Fibroblast of skin of back (primary cell): ENCODE measurements around the gene ARHGEF6. TPM values are rescaled to one million over a fixed set of nuclear protein-coding genes. Genes with fewer than 3 reads are reported as not detected.
"Not testable (repeated sequence)": the region's sequence is repeated elsewhere in the genome, so short reads cannot be mapped to it uniquely, and the experiment has no call there.

Experiments used
- DNase-seq: peaks from one replicate; pipeline ENCODE4 v3.0.0-alpha.2; 2013
- polyA plus RNA-seq, 2 experiments: library from polyadenylated mRNA; unstranded; fragments of 120-200 nt; gene quantifications; one replicate each; pipeline ENCODE4 v1.2.1, GENCODE V29; 2013; ENCODE audit not compliant: insufficient read length in 2 of 2

ARHGEF6 gene, protein sequence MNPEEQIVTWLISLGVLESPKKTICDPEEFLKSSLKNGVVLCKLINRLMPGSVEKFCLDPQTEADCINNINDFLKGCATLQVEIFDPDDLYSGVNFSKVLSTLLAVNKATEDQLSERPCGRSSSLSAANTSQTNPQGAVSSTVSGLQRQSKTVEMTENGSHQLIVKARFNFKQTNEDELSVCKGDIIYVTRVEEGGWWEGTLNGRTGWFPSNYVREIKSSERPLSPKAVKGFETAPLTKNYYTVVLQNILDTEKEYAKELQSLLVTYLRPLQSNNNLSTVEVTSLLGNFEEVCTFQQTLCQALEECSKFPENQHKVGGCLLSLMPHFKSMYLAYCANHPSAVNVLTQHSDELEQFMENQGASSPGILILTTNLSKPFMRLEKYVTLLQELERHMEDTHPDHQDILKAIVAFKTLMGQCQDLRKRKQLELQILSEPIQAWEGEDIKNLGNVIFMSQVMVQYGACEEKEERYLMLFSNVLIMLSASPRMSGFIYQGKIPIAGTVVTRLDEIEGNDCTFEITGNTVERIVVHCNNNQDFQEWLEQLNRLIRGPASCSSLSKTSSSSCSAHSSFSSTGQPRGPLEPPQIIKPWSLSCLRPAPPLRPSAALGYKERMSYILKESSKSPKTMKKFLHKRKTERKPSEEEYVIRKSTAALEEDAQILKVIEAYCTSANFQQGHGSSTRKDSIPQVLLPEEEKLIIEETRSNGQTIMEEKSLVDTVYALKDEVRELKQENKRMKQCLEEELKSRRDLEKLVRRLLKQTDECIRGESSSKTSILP
- 5.3 TPM for polyA plus RNA-seq (2013, experiment 1 of 2; ENCODE audit: insufficient read length)
- polyA plus RNA-seq (2013, experiment 2 of 2; ENCODE audit: insufficient read length), result 7.8 TPM

DNA sequence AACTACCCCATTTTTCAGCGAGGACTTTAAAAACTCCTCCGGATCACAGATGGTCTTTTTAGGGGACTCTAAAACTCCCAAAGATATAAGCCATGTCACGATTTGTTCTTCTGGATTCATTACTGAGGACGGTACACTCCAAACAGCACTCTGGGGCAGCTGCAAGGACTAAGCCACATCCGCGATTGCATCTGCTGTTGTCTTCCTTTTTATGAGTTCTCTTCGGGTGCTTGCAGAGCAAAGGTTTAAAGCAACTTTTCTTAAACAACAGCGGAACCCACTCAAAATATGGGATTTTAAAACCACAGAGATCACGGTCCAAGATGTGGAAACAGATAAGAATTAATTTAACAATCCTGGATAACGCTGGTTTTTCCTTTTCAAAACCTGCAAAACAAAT lies at the start of gene ARHGEF6:
ARHGEF6 (minus strand) TSS at position 170 of the 400 bp plus-strand sequence; CDS start at position 120, 50 bp downstream.
- no peak for DNase-seq

GRCh38 chrX:136829413-136829812 lies 48.7 kb upstream of the ARHGEF6 start:
- no peak for DNase-seq

- DNase-seq, result no peak
These were observed 48.1 kb upstream of the ARHGEF6 start for GRCh38 chrX:136828830-136829229.

DNA sequence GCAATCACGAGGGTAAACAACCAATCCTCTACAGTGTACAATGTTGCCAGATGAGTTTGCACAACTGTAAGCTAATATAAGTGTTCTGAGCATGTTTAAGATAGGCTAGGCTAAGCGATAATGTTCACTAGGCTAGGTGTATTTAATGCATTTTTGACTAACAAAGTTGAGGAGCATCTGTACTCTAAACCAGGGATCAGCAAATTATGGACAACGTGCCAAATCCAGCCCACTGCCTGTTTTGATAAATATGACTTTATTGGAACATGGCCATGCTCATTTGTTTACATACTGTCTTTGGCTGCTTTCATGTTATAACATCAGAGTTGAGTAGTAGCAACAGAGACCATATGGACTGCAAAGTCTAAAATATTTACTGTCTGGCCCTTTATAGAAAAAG lies 46.3 kb upstream of the ARHGEF6 start:
- no peak for DNase-seq

- DNase-seq, result no peak
These were observed 45.0 kb upstream of the ARHGEF6 start for GRCh38 chrX:136825771-136826170.

- peak; percentile 48 for DNase-seq
These were observed 42.4 kb upstream of the ARHGEF6 start for GRCh38 chrX:136823175-136823574.

DNA sequence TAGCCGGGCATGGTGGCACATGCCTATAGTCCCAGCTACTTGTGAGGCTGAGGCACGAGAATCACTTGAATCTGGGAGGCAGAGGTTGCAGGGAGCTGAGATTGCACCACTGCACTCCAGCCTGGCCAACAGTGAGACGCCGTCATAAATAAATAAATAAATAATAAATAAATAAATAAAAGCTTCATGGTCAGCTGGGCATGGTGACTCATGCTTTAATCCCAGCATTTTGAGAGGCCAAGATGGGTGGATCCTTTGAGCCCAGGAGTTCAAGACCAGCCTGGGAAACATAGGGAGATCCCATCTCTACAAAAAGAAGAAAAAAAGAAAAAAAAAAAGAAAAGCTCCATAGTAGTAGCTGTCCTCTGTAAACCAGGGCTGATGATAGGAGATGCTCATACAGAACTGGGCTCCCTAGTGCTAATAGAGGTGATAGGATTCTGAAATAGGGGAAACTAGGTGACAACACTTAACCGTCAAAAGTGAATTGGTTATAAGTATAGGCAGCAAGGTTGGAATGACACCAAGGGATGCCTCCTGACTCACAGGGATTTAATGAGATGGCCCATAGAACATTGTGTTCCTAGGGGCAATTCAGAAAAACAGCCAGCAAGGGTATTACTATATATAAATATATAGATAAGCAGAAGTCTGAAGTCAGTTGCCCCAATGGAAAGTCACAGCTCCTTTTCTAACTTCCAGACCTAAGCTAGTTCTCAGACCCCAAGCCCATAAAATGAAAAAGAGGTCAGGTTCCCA lies 41.8 kb upstream of the ARHGEF6 start:
- DNase-seq, result no peak

- DNase-seq, result not testable (repeated sequence)
These were observed 39.0 kb upstream of the ARHGEF6 start for GRCh38 chrX:136819756-136820155.

DNA sequence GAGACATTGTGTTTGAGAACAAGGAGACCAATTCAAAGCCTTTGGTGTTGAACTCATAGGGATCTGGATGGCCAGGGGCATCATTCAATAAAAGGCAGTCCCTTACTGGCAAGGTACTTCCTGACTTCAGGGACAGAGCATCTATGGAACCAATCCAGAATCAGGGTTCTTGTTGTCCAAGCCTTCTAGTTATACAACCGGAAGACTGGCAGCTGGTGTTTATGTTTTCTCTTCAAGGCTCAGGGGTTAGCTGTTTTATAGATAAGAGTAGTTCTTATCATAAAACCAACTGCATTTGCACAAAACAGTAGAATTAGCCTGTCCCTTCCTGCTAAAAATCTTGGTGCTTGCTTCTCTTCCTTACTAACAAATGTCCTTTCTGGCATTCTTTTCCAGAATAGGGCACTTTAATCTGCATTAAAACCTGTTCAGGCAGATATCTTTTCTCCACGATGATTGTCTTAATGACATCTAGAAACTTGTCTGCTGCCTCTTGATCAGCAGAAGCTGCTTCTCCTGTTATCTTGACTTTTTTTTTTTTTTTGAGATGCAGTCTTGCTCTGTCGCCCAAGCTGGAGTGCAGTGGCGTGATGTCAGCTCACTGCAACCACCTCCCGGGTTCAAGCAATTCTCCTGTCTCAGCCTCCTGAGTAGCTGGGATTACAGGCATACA lies 38.4 kb upstream of the ARHGEF6 start:
- DNase-seq, result no peak

DNA sequence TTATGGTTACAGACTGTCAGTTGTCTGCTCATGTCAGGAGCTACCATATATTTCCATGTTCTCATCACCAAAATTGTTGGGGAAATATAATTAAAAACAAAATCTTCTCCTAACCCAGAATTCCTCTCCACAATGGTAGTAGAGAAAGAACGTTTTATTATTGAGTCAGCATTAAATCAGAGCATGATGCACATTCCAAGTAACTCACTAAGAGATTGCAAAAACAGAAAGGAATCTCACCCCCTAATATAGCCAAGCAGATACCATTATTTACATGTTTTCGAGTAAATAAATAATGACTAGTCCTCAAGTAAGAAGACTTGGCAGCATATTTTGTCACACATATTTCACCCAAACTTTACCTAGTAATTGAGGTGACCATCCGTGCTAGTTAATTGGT lies 36.2 kb upstream of the ARHGEF6 start:
- DNase-seq, result peak; percentile 42

- DNase-seq, result no peak
These were observed 34.4 kb upstream of the ARHGEF6 start for GRCh38 chrX:136814847-136815750.

DNA sequence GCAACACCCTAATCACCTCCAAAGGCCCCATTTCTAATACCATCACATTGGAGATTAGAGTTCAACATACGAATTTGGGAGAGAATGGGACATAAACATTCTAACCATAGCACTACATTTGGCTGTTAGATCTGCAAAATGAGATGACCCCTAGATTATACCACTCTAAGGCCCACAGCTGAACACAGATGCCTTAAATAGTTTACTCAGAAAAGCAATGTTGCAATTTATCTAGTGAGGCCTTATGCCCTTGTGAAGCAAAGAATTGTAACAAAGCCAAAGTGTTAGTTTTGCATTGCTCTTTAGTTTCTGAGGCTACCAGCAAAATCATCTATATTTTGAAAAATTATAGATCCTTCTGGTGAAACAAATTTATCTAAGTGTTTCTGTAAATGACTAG lies 31.6 kb upstream of the ARHGEF6 start:
- DNase-seq, result peak; percentile 0

DNA sequence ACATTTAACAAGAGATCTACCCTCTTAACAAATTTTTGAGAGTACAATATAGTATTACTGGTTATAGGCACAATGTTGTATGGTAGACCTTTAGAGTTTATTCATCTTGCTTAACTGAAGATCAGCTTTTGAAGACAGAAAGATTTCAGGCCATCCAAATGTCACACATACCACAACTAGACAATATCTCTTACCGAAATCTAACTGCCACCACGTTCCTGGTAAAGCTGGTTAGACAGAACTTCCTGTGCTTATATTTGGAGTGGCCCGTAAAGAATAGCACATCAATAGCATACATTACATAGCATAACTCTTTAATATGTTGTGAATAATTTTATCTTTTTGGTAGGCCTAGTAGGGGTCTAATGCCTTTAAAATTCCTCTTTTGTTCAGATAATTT lies 29.8 kb upstream of the ARHGEF6 start:
- DNase-seq, result no peak

DNA sequence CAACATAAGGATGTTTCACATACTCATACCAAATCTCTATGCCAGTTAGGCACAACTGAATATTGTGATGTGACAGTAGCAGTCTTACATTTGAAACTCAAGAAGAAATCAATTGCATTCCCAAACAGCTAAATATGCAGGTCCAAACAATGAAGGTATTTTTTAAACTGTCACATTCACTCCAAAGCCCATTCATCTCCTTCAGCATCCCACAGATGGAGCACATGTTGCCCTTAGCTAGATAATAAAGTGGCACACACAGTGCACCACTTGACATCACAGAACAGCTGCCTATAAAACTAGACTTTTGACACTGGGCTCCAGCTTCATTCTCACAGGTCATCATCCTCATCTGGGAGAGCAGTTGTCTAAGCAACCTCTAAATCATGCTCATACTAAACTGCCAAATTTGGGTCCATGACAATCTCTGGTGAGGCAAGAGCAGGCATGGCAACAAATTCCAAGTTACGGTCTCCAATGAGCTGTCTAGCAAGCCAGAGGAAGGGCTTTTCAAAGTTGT lies 26.2 kb upstream of the ARHGEF6 start:
- DNase-seq, result no peak

DNA sequence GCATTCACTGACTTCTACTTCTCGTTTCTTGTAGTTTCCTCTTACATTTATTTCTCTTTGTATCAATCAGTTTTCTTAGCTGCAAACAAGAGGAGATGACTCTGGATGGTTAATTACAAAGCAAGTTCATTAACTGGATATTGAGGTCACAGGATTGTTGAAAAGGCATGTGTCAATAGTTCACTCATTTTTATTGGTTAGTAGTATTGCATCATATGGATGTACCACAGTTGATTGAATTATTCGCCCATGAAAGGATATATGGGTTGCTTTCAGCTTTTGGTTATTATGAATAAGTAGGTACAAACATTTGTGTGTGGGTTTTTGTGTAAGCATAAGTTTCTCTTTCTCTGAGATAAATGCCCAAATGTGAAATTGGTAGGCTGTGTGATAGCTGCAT lies 21.8 kb upstream of the ARHGEF6 start:
- no peak for DNase-seq

- DNase-seq, result no peak
These were observed 17.1 kb upstream of the ARHGEF6 start for GRCh38 chrX:136797787-136798186.

DNA sequence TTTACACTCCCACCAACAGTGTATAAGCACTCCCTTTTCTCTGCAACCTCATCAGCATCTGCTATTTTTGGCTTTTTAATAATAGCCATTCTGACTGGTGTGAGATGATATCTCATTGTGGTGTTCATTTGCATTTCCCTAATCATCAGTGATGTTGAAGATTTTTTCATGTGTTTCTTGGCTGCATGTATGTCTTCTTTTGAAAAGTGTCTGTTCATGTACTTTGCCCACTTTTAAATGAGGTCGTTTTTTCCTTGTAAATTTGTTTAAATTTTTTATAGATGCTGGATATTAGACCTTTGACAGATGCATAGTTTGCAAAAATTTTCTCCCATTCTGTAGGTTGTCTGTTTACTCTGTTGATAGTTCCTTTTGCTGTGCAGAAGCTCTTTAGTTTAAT lies 14.4 kb upstream of the ARHGEF6 start:
- not testable (repeated sequence) for DNase-seq

GRCh38 chrX:136794660-136795059 lies 13.9 kb upstream of the ARHGEF6 start:
- DNase-seq, result not testable (repeated sequence)

GRCh38 chrX:136794080-136794479 lies 13.3 kb upstream of the ARHGEF6 start:
- DNase-seq, result no peak

GRCh38 chrX:136789856-136790255 lies 9.1 kb upstream of the ARHGEF6 start:
- DNase-seq, result no peak

DNA sequence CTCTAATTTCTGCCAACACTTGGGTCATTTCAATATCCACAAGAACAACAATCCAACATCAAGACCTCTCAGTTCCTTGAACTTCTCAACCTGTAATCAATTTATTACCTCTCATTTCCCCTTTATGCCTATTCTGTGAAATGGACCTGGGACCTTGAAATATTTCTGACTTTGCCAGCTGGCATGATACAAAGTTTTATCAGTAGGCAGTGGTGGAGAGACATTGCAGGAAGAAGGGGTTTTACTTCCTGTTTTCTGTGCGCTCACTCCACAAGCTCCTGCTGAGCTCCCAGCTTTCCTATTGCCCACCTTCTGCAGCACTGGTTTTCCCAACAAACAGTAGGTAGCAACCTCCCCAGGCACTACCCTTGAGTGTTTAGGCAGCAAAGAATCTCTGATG lies 3.5 kb upstream of the ARHGEF6 start:
- DNase-seq, result no peak
